GM12874 (cell line): Measurements from ENCODE around the gene RPE65.

Experiments used
- TF ChIP-seq, protein P1 (sequence below): IDR thresholded peaks from 2 replicates; pipeline ENCODE4 v1.5.1; 2011; ENCODE audit warnings: low read depth, mild to moderate bottlenecking, control low read depth, low read length, moderate library complexity; ENCODE audit not compliant: insufficient read depth

RPE65 gene

DNA sequence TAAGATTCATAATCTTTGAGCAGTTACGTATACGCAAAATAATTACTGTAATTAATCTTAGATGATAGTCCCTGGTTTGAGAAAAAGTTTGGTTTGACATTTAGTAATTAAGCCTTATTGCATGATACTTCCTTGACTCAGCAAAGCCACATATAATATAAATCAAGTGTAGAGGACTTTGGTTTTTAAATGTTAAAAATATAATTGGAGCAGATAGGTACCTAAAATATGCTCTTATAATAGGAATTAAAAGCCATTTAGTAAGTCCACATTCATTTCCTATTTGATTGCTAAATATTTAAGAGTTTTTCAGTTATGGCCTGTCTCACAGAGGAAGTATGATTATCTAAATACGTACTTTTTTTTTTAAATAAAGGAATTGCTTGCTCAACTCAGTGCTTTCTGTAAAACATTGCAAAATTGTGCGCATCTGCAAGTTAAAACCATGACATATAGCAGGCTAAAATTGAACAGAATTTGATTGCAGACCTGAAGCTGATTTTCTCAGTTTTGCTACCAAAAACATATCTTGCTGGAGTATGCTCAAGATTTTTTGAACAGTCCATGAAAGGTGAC lies 20.4 kb downstream of the RPE65 start:
- TF ChIP-seq, protein P1, sequence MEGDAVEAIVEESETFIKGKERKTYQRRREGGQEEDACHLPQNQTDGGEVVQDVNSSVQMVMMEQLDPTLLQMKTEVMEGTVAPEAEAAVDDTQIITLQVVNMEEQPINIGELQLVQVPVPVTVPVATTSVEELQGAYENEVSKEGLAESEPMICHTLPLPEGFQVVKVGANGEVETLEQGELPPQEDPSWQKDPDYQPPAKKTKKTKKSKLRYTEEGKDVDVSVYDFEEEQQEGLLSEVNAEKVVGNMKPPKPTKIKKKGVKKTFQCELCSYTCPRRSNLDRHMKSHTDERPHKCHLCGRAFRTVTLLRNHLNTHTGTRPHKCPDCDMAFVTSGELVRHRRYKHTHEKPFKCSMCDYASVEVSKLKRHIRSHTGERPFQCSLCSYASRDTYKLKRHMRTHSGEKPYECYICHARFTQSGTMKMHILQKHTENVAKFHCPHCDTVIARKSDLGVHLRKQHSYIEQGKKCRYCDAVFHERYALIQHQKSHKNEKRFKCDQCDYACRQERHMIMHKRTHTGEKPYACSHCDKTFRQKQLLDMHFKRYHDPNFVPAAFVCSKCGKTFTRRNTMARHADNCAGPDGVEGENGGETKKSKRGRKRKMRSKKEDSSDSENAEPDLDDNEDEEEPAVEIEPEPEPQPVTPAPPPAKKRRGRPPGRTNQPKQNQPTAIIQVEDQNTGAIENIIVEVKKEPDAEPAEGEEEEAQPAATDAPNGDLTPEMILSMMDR = no peak

DNA sequence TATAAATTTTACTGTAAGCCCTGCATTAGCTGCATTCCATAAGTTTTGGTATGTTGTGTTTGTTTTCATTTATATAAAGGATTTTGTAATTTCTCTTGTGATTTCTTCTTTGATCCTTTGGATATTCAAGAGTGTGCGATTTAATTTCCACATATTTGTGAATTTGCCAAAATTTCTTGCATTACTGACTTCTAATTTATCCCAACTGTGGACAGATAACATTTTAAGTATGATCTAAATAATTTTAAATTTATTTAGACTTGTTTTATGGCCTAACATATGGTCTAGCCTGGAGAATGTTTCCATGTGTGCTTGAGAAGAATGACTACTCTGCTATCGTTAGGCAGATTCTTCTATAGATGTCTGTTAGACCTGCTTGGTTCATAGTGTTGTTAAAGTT lies 23.2 kb downstream of the RPE65 start:
- TF ChIP-seq, protein P1 = no peak

DNA sequence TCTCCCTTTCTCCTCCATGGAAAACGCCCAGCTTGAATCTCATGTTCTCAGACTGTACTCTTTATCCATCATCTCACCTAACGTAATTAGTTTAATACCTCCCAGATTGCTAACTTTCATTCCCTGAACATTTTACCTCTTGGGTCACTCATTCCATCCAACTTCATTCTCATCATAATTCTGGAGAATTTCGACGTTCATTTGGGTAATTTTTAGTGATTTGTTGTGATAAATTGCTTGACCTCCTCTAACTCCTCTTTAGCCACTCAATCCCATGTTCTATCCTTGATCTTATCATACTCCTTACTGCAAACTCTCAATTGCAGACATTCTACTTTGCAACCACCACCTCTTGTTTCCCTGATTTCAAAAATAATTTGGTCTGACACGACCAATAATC lies 28.4 kb downstream of the RPE65 start:
- TF ChIP-seq, protein P1 = no peak

DNA sequence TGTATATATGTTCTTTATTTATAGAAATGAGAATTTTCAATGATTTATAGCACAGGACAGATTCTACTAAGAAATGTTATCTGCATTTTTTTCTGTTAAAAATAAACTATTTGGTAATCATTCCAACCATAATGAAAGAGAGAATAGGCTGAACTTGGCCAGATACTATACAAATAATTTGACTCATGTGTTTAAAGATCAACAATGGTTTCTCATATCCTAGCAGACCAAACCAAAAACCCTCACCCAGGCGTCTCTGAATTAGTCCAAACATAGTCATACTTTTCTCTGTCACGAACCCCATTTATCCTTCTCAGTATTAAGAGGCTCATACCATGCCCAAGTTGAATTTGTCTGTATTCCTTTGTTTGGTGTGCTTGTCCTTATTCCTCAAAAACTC lies 40.3 kb downstream of the RPE65 start:
- TF ChIP-seq, protein P1 = no peak

DNA sequence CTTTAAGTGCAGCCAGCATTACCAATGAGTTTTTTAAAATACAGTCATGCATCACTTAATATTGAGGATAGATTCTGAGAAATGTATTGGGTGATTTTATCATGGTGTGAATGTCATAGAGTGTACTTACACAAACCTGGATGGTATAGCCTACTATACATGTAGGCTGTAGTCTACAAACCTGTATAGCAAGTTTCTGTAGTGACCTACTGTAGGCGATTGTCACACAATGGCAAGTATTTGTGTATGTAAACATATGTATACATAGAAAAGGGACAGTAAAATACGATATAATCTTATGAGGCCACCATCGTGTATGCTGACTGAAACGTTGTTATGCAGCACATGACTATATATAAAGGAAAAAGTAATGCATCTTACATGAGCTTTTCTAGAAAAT lies 48.2 kb downstream of the RPE65 start:
- TF ChIP-seq, protein P1 = no peak

DNA sequence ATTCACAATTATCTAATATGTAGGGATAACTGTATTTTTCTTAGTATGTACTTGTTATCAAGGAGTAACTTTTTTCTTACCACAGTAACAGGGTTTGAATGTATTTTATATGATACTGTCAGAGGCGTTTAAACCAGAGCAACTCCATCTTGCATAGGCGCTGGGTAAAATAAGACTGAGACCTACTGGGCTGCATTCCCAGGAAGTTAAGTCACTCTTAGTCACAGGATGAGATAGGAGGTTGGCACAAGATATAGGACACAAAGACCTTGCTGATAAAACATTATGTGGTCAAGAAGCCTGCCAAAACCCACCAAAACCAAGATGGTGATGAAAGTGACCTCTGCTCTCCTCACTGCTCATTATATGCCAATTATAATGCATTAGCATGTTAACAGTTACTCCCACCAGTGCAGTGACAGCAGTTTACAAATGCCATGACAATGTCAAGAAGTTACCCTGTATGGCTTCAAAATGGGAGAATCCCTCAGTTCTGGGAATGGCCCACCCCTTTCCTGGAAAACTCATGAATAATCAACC lies 64.8 kb downstream of the RPE65 start:
- TF ChIP-seq, protein P1 = no peak

DNA sequence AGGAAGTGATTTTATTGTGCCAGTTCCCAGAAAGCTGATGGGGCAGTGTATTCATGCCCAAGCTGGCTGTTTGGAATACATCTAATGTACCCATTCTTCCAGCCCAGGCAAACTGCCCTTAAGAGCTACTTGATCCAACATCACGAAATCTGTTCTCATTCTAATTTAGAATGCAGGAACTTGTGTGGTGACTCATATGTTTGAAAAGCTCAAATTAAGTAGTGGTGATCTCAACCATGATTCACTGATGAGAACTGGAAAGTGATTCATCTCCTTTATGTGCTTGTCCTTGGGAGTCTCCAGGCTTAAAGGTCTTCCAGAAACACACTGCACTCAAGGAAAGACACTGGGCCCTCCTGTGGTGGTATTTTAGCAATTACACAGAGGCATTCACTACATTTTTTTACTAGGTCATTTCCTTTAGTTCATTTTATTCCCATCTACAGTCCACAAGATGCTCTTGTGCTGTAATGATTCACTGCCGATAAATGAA lies 65.4 kb downstream of the RPE65 start:
- TF ChIP-seq, protein P1 = no peak
